ENCODE data around the gene HLA-DQB1.

DNA sequence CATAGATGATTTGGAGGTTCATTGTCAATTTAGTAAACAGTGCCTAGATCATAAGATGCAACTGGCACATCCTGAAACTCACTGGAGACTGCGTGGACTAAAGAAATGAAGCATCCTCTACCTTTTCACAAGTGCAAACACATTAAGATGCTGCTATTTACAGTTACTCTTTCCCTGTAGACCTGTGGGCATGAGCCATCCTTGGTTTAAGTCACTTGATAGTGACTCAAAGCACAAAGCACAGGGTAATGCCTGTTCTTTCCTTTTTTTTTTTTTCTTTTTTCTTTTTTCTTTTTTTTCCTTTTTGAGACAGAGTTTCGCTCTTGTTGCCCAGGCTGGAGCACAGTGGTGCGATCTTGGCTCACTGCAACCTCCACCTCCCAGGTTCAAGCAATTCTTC is 39.2 kb downstream of the HLA-DQB1 start:
- TF ChIP-seq, protein P1, sequence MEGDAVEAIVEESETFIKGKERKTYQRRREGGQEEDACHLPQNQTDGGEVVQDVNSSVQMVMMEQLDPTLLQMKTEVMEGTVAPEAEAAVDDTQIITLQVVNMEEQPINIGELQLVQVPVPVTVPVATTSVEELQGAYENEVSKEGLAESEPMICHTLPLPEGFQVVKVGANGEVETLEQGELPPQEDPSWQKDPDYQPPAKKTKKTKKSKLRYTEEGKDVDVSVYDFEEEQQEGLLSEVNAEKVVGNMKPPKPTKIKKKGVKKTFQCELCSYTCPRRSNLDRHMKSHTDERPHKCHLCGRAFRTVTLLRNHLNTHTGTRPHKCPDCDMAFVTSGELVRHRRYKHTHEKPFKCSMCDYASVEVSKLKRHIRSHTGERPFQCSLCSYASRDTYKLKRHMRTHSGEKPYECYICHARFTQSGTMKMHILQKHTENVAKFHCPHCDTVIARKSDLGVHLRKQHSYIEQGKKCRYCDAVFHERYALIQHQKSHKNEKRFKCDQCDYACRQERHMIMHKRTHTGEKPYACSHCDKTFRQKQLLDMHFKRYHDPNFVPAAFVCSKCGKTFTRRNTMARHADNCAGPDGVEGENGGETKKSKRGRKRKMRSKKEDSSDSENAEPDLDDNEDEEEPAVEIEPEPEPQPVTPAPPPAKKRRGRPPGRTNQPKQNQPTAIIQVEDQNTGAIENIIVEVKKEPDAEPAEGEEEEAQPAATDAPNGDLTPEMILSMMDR (IDR thresholded peaks at IDR 0.05; ENCODE audit: extremely low read depth in 1 of 2, insufficient read depth in 1 of 2, low read depth in 1 of 2, low read length in 2 of 2) = no peak
- TF ChIP-seq POLR2A (IDR thresholded peaks at IDR 0.05; ENCODE audit: low read depth, low read length) = no peak
